Measurements from ENCODE around the gene ERMP1. TPM values are rescaled to one million over a fixed set of nuclear protein-coding genes. Genes with fewer than 3 reads are reported as not detected.

Gene ERMP1
- total RNA-seq, 4 donors from 2014 or later: 7.3 to 10.0 (median 9.4) TPM

DNA sequence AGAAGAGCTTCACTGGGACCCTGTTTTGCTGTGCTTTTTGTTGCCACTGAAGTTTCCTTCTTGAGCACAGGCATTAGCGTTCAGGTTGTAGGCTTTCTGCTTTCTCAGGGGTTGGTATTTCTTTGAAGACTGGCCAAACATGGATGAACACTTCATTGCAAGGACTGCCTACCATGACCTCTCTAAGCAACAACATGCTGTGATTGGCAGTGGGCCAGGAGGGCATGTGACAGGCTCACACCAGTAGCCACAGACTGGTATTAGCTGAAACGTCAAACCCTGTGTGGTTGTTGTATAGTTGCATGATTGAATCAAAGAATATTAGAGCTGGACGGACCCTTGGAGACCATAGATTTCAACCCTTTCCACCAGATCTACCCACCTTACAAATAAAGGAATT lies 37.8 kb upstream of the ERMP1 start:
- 83% methylated on average over 3 of the region's 3 CpGs for WGBS
- H3K36me3 ChIP-seq: peaks cover 0 to 30% (median 5%) of the 10 kb centered on the region in 4 donors
- intact Hi-C loops (cut with DNase I): no loop called here

DNA sequence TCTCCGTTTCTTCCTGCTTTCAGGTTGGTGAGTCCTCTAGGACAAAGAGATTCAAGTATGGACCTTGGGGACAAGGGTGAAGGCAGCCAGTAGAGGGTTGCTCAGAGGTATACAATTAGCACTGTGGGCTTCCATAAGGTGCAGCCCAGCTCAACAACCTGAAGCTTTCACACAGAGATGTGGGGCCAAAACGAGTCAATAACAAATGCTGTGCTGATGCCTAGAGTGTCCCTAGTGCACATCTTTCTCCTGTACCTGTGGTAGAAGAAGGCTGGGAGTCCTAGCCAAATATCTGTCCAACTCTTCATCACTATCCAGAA lies 37.1 kb upstream of the ERMP1 start:
- Histone ChIP-seq H3K4me3 (no peak overlapping the region), H3K27ac (replicated peaks in 1 of 4) (no peak overlapping the region), H3K9me3 (no peaks in the 10 kb centered on the region), H3K27me3 (no peaks in the 10 kb centered on the region), H3K36me3 (peaks cover 0 to 29% (median 5%) of the 10 kb centered on the region in 4 donors), H3K4me1 (no peaks in the 10 kb centered on the region)
- no peak for DNase-seq (ENCODE audit: extremely low spot score)
- intact Hi-C loops (cut with DNase I): no loop called here
- TF ChIP-seq POLR2AphosphoS5 (IDR thresholded peaks at IDR 0.05) (no peak), EP300 (IDR thresholded peaks at IDR 0.05) (no peak), POLR2A (IDR thresholded peaks at IDR 0.05; ENCODE audit: low read depth) (no peak)
- TF ChIP-seq, protein P1, sequence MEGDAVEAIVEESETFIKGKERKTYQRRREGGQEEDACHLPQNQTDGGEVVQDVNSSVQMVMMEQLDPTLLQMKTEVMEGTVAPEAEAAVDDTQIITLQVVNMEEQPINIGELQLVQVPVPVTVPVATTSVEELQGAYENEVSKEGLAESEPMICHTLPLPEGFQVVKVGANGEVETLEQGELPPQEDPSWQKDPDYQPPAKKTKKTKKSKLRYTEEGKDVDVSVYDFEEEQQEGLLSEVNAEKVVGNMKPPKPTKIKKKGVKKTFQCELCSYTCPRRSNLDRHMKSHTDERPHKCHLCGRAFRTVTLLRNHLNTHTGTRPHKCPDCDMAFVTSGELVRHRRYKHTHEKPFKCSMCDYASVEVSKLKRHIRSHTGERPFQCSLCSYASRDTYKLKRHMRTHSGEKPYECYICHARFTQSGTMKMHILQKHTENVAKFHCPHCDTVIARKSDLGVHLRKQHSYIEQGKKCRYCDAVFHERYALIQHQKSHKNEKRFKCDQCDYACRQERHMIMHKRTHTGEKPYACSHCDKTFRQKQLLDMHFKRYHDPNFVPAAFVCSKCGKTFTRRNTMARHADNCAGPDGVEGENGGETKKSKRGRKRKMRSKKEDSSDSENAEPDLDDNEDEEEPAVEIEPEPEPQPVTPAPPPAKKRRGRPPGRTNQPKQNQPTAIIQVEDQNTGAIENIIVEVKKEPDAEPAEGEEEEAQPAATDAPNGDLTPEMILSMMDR (IDR thresholded peaks at IDR 0.05): no peak
- 74% methylated on average over 2 of the region's 2 CpGs for WGBS

More for the DNA sequence above, 37.8 kb upstream of the ERMP1 start:
- Histone ChIP-seq H3K27ac (replicated peaks in 1 of 4) (no peak overlapping the region), H3K4me1 (no peaks in the 10 kb centered on the region), H3K9me3 (no peaks in the 10 kb centered on the region), H3K27me3 (no peaks in the 10 kb centered on the region), H3K4me3 (no peak overlapping the region)
- TF ChIP-seq POLR2AphosphoS5 (IDR thresholded peaks at IDR 0.05) (no peak), EP300 (IDR thresholded peaks at IDR 0.05) (no peak), POLR2A (IDR thresholded peaks at IDR 0.05; ENCODE audit: low read depth) (no peak)
- TF ChIP-seq, protein P1 (IDR thresholded peaks at IDR 0.05): no peak
- no peak for DNase-seq (ENCODE audit: extremely low spot score)

DNA sequence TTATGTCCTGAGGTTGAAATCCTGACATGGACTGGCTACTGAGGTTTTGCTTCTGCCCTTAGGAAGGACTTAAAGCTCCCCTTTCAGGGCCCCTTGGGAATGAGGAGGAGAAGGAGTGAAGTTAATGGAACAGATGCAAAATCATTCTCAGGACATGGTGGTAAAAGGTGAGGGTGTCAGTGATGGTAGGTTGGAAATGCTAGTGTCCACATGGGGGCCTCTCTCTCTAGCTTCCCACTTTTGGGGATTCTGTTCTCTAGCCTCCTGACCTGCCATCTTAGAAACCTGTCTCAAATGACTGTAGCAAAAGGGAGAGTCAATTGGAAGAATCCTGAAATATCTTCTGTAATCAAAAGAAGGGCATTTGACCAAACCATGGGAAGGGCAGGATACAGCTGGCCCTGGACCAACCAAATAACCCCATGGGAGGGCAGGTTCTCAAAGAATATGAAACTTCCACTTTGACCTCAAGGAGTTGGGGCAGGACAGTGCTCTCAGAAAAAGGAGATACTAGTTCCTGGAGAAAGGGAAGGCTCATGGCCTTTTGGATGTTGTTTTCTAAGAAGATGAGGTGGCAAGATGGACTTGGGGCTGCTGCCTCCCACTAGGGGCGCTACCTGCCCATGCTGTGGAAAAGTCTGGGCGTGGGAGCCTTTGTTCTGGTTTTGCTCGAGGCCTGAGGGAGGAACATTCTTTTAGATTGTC lies 36.5 kb upstream of the ERMP1 start:
- intact Hi-C loops (cut with DNase I): no loop called here
- Histone ChIP-seq H3K4me1 (no peaks in the 10 kb centered on the region), H3K27me3 (no peaks in the 10 kb centered on the region), H3K27ac (replicated peaks in 1 of 4) (no peak overlapping the region), H3K4me3 (no peak overlapping the region), H3K36me3 (peaks cover 0 to 26% (median 4%) of the 10 kb centered on the region in 4 donors), H3K9me3 (no peaks in the 10 kb centered on the region)
- no peak for TF ChIP-seq POLR2A (IDR thresholded peaks at IDR 0.05; ENCODE audit: low read depth)
- no peak for TF ChIP-seq POLR2AphosphoS5 (IDR thresholded peaks at IDR 0.05)
- WGBS: 82% methylated on average over 3 of the region's 3 CpGs
- DNase-seq (ENCODE audit: extremely low spot score): no peak

DNA sequence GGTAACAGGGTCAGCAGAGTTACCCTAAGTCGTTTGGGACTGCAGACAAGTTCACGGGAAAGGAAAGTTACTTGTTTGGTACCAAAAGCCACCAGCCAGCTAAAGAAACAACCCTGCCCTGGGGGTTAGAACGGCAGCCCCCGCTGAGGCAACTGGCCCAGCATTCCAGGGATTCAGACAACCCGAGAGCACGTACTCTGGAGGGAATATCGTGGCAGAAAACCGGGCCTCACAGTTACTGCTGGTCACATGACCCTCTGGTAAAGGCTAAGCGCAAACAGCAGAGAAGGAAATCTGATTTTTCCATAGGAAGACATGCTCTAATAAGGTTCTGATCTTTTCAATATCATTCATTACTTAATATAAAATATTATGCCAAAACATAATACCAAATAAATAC lies 35.3 kb upstream of the ERMP1 start:
- TF ChIP-seq, protein P1 (IDR thresholded peaks at IDR 0.05): no peak
- TF ChIP-seq POLR2AphosphoS5 (IDR thresholded peaks at IDR 0.05) (no peak), EP300 (IDR thresholded peaks at IDR 0.05) (no peak), POLR2A (IDR thresholded peaks at IDR 0.05; ENCODE audit: low read depth) (no peak)
- Histone ChIP-seq H3K27ac (replicated peaks in 1 of 4) (no peak overlapping the region), H3K36me3 (peaks cover 0 to 24% (median 3%) of the 10 kb centered on the region in 4 donors), H3K27me3 (no peaks in the 10 kb centered on the region), H3K4me3 (no peak overlapping the region), H3K9me3 (no peaks in the 10 kb centered on the region), H3K4me1 (no peaks in the 10 kb centered on the region)
- no peak for DNase-seq (ENCODE audit: extremely low spot score)
- intact Hi-C loops (cut with DNase I): no loop called here
- WGBS: 82% methylated on average over 9 of the region's 9 CpGs

DNA sequence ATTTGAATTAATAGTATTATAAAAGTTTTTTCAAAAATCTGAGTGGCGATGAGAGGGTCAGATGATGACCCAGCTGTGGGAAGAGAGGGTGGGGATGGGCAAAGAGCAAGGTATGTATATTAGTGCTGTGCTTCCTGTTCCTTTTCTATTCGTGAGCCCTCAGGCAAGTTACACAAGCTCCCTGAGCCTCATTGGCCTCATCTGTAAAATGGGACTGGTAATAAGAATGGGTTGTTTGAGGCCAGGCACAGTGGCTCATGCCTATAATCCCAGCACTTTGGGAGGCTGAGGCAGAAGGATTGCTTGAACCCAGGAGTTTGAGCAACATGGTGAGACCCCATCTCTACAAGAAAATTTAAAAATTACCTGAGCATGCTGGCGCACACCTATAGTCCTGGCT lies 33.8 kb upstream of the ERMP1 start:
- H3K36me3 ChIP-seq: peaks cover 0 to 18% (median 3%) of the 10 kb centered on the region in 4 donors
- TF ChIP-seq, protein P1 (IDR thresholded peaks at IDR 0.05): no peak
- no peak for TF ChIP-seq POLR2AphosphoS5 (IDR thresholded peaks at IDR 0.05)
- no peak for TF ChIP-seq EP300 (IDR thresholded peaks at IDR 0.05)
- no peak for TF ChIP-seq POLR2A (IDR thresholded peaks at IDR 0.05; ENCODE audit: low read depth)
- 86% methylated on average over 3 of the region's 3 CpGs for WGBS

More for the DNA sequence above, 33.8 kb upstream of the ERMP1 start:
- Histone ChIP-seq H3K9me3 (no peaks in the 10 kb centered on the region), H3K4me3 (no peak overlapping the region), H3K27me3 (no peaks in the 10 kb centered on the region), H3K27ac (replicated peaks in 1 of 4) (no peak overlapping the region), H3K4me1 (no peaks in the 10 kb centered on the region)
- intact Hi-C loops (cut with DNase I): no loop called here
- DNase-seq (ENCODE audit: extremely low spot score): no peak

Data from esophagus muscularis mucosa (tissue), 4 donors.